ENCODE data around the gene ILF3. TPM values are rescaled to one million over a fixed set of nuclear protein-coding genes. Genes with fewer than 3 reads are reported as not detected.

Gene ILF3
- total RNA-seq, 1 donor from 2014 or later: 861 TPM

DNA sequence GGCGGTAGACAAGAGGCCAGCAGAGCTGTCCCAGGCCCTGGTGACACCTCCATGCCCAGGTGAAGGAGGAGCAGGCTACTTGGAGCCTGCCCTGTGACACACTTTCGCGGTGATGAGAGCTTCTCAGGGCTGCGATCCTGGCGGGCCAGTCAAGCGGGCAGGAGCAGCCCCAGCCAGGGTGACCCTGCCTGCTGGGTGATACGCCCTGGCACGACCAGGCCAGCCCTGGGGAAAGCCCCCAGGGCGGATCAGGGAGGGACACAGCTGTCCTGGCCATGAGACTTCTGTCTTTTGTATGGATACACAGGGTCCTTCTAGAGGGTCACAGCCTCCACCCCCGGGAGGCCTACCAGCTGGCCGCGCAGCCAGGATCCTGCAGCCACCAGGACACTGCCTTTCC, 76.8 kb downstream of the ILF3 start:
- Mint-ChIP-seq H3K27ac (ENCODE audit: unreplicated experiment) (no peak overlapping the region), H3K9me3 (no peaks in the 10 kb centered on the region), H3K36me3 (ENCODE audit: low read depth) (peaks cover 6% of the 10 kb centered on the region), H3K4me3 (no peak overlapping the region), H3K4me1 (peaks cover 4% of the 10 kb centered on the region), H3K27me3 (ENCODE audit: low read depth) (no peaks in the 10 kb centered on the region)
- TF ChIP-seq, protein P1, sequence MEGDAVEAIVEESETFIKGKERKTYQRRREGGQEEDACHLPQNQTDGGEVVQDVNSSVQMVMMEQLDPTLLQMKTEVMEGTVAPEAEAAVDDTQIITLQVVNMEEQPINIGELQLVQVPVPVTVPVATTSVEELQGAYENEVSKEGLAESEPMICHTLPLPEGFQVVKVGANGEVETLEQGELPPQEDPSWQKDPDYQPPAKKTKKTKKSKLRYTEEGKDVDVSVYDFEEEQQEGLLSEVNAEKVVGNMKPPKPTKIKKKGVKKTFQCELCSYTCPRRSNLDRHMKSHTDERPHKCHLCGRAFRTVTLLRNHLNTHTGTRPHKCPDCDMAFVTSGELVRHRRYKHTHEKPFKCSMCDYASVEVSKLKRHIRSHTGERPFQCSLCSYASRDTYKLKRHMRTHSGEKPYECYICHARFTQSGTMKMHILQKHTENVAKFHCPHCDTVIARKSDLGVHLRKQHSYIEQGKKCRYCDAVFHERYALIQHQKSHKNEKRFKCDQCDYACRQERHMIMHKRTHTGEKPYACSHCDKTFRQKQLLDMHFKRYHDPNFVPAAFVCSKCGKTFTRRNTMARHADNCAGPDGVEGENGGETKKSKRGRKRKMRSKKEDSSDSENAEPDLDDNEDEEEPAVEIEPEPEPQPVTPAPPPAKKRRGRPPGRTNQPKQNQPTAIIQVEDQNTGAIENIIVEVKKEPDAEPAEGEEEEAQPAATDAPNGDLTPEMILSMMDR (conservative IDR thresholded peaks at IDR 0.05): no peak
- no peak for DNase-seq (ENCODE audit: low read depth, low spot score)

DNA sequence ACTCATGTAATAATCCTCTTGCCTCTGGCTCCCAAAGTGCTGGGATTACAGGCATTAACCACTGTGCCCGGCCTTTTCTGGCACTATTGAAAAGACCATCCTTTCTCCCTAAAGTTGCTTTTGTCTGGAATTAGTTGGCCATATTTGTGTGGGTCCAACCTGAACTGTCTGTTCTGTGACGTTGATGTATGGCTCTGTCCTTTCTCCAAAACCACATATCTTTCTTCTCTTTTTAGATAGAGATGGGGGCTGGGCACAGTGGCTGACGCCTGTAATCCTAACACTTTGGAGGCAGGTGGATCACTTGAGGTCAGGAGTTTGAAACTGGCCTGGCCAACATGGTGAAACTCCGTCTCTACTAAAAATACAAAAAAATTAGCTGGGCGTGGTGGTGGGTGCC, 81.6 kb downstream of the ILF3 start:
- H3K4me1 Mint-ChIP-seq: peaks cover 12% of the 10 kb centered on the region
- H3K4me3 Mint-ChIP-seq: no peak overlapping the region
- H3K36me3 Mint-ChIP-seq (ENCODE audit: low read depth): peaks cover 13% of the 10 kb centered on the region
- DNase-seq (ENCODE audit: low read depth, low spot score): no peak
- no peaks in the 10 kb centered on the region for H3K27me3 Mint-ChIP-seq (ENCODE audit: low read depth)
- H3K9me3 Mint-ChIP-seq: peaks cover 6% of the 10 kb centered on the region
- H3K27ac Mint-ChIP-seq (ENCODE audit: unreplicated experiment): no peak overlapping the region
- TF ChIP-seq, protein P1 (conservative IDR thresholded peaks at IDR 0.05): no peak

DNA sequence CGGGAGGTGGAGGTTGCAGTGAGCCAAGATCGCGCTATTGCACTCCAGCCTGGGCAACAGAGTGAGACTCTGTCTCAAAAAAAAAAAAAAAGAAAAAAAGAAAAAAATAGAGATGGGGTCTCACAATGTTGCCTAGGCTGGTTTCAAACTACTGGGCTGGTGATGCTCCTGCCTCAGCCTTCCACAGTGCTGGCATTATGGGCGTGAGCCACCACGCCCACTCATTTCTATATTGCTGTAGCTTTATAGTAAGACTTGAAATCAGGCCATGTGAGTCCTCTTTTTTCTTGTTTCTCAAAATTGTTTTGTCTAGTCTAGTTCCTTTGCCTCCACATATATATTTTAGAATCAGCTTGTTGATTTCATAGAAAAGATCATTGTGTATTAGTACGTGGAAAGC, 82.0 kb downstream of the ILF3 start:
- Mint-ChIP-seq H3K9me3 (peaks cover 10% of the 10 kb centered on the region), H3K4me1 (peaks cover 12% of the 10 kb centered on the region), H3K4me3 (no peak overlapping the region), H3K36me3 (ENCODE audit: low read depth) (peaks cover 14% of the 10 kb centered on the region), H3K27me3 (ENCODE audit: low read depth) (no peaks in the 10 kb centered on the region), H3K27ac (ENCODE audit: unreplicated experiment) (no peak overlapping the region)
- TF ChIP-seq, protein P1 (conservative IDR thresholded peaks at IDR 0.05): no peak
- no peak for DNase-seq (ENCODE audit: low read depth, low spot score)

DNA sequence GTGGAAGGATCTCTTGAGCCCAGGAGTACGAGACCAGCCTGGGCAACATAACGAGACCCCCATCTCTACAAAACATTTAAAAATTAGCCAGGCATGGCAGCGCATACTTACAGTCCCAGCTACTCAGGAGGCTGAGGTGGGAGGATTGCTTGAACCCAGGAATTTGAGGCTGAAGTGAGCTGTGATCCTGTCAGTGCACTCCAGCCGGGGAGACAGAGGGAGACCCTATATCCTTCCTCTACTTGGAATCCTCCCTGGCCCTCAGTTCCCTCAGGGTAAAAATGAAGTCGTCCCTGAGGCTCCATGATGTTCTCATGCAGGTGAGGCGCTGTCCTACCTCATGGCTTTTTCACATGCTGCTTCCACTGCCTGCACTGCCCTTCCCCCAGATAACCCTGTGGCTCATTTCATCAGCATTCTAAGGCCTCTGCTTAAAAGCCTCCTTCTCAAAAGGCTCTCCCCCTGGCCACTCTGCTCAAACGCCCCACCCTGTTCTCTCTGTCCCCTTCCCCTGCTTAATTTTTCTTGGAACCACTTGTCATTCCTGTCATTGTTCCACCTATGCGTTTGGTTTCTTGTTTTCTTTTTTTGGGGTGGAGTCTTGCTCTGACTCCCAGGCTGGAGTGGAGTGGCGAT, 82.9 kb downstream of the ILF3 start:
- Mint-ChIP-seq H3K9me3 (peaks cover 10% of the 10 kb centered on the region), H3K27ac (ENCODE audit: unreplicated experiment) (no peak overlapping the region), H3K36me3 (ENCODE audit: low read depth) (peaks cover 14% of the 10 kb centered on the region), H3K4me3 (peak overlapping the region; percentile 11), H3K4me1 (peaks cover 12% of the 10 kb centered on the region), H3K27me3 (ENCODE audit: low read depth) (no peaks in the 10 kb centered on the region)
- no peak for DNase-seq (ENCODE audit: low read depth, low spot score)
- TF ChIP-seq, protein P1 (conservative IDR thresholded peaks at IDR 0.05): no peak

DNA sequence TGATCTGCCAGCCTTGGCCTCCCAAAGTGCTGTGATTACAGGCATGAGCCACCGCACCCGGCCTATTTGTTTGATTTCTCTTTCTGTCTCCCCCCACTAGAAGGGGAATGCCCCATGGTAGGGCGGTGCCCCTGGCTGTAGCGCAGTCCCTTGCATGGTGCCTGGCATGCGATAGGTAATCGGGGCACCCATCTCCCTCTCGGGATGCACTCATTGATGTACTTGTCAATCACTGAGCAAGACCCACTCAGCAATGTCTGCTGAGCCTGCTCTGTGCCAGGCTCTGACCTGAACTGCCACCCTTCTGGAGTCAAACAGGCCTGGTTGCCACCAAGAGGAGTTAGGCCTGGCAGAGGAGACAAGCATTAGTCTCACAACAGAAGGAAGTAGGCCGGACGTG, 83.6 kb downstream of the ILF3 start:
- DNase-seq (ENCODE audit: low read depth, low spot score): no peak
- Mint-ChIP-seq H3K27me3 (ENCODE audit: low read depth) (no peaks in the 10 kb centered on the region), H3K36me3 (ENCODE audit: low read depth) (peaks cover 14% of the 10 kb centered on the region), H3K4me3 (no peak overlapping the region), H3K27ac (ENCODE audit: unreplicated experiment) (peak overlapping the region; percentile 71), H3K4me1 (peaks cover 12% of the 10 kb centered on the region), H3K9me3 (peaks cover 10% of the 10 kb centered on the region)
- TF ChIP-seq, protein P1 (conservative IDR thresholded peaks at IDR 0.05): no peak
